SK-N-SH (cell line): ENCODE measurements around the gene ARHGAP10. TPM values are rescaled to one million over a fixed set of nuclear protein-coding genes. Genes with fewer than 3 reads are reported as not detected.

Experiments used
- CTCF ChIA-PET: fragments of 300-600, 350-600 bp; formaldehyde crosslinking; extraction: SDS; loops from one replicate; lab custom pipeline; 2021; lab: Yijun Ruan, JAX
- POLR2A ChIA-PET: fragments of 350-600 bp; sonication (Branson Sonifier 250); formaldehyde crosslinking; extraction: SDS; loops from one replicate; lab custom pipeline; 2020; ENCODE audit warnings: antibody characterized with exemption, inconsistent platforms; lab: Yijun Ruan, JAX
- DNase-seq: peaks from one replicate; pipeline ENCODE4 v3.0.0; 2012
- H2AFZ ChIP-seq: fragments of 200-600 bp; sonication (generic); 2 replicates; pipeline ENCODE4 v1.8.1; 2016; ENCODE audit warnings: antibody characterized with exemption, mild to moderate bottlenecking, low read depth
- H3F3A ChIP-seq: fragments of 200-600 bp; sonication (generic); replicated peaks from 2 replicates; pipeline ENCODE3; 2016; ENCODE audit warnings: antibody characterized with exemption, mild to moderate bottlenecking; ENCODE audit not compliant: insufficient read depth
- H3K27ac ChIP-seq, 2 experiments: fragments of 200-500 bp in 1 of 2; fragments of 200-600 bp in 1 of 2; sonication (Bioruptor generic) in 1 of 2; sonication (generic), shearing (Covaris generic) in 1 of 2; 2 replicates each; pipeline versions ENCODE4 v1.5.1 to v1.6.1; 2014 to 2016; ENCODE audit warnings: low read depth in 2 of 2, inconsistent platforms in 1 of 2, low read length in 1 of 2, mild to moderate bottlenecking in 1 of 2, mixed read lengths in 1 of 2
- H3K27me3 ChIP-seq: fragments of 200-600 bp; sonication (generic), shearing (Covaris generic); 2 replicates; pipeline ENCODE4 v1.6.1; 2016; ENCODE audit warnings: mixed run types; ENCODE audit not compliant: insufficient read depth
- H3K36me3 ChIP-seq, 2 experiments: fragments of 200-500 bp in 1 of 2; fragments of 200-600 bp in 1 of 2; sonication (Bioruptor generic) in 1 of 2; sonication (generic) in 1 of 2; replicated peaks in 1 of 2; 2 replicates each; pipeline versions ENCODE3 to v1.5.1; 2014 to 2016; ENCODE audit warnings: low read length in 1 of 2, mild to moderate bottlenecking in 1 of 2; ENCODE audit not compliant: insufficient read depth in 2 of 2, control insufficient read depth in 1 of 2
- H3K4me1 ChIP-seq, 2 experiments: fragments of 200-500 bp in 1 of 2; fragments of 200-600 bp in 1 of 2; sonication (Bioruptor generic) in 1 of 2; sonication (generic), shearing (Covaris generic) in 1 of 2; 2 replicates each; pipeline versions ENCODE4 v1.5.1 to v1.6.1; 2014 to 2016; ENCODE audit warnings: low read depth in 1 of 2, low read length in 1 of 2, mixed run types in 1 of 2; ENCODE audit not compliant: insufficient read depth in 2 of 2, control insufficient read depth in 1 of 2
- H3K4me2 ChIP-seq: fragments of 200-600 bp; sonication (generic), shearing (Covaris generic); 2 replicates; pipeline ENCODE4 v1.6.1; 2017; ENCODE audit warnings: mixed run types
- H3K4me3 ChIP-seq, 2 experiments: fragments of 200-500 bp in 1 of 2; fragments of 200-600 bp in 1 of 2; sonication (Bioruptor generic) in 1 of 2; sonication (generic), shearing (Covaris generic) in 1 of 2; 2 replicates each; pipeline versions ENCODE4 v1.5.1 to v1.8.1; 2014 to 2016; ENCODE audit warnings: low read depth in 2 of 2, inconsistent platforms in 1 of 2, low read length in 1 of 2, mild to moderate bottlenecking in 1 of 2, mixed read lengths in 1 of 2, moderate library complexity in 1 of 2
- H3K79me2 ChIP-seq: fragments of 200-600 bp; sonication (generic); 2 replicates; pipeline ENCODE4 v1.8.1; 2017; ENCODE audit warnings: mild to moderate bottlenecking; ENCODE audit not compliant: insufficient read depth
- H3K9ac ChIP-seq: fragments of 200-600 bp; sonication (generic); 2 replicates; pipeline ENCODE4 v1.6.1; 2017; ENCODE audit warnings: mixed run types
- H3K9me2 ChIP-seq: fragments of 200-600 bp; sonication (generic); 2 replicates; pipeline ENCODE4 v1.6.1; 2017; ENCODE audit warnings: mixed run types
- H3K9me3 ChIP-seq: fragments of 200-600 bp; sonication (generic); 2 replicates; pipeline ENCODE4 v1.6.1; 2017; ENCODE audit warnings: mixed run types, mild to moderate bottlenecking, moderate library complexity
- H4K20me1 ChIP-seq: fragments of 200-600 bp; sonication (generic); 2 replicates; pipeline ENCODE4 v1.6.1; 2017; ENCODE audit warnings: mild to moderate bottlenecking, mixed run types; ENCODE audit not compliant: insufficient read depth
- CHD2 ChIP-seq: fragments of 150-350 bp; IDR thresholded peaks from 2 replicates; pipeline ENCODE4 v1.6.1; 2018; ENCODE audit warnings: low read length; ENCODE audit not compliant: partially characterized antibody
- ELF1 ChIP-seq: IDR thresholded peaks from 2 replicates; pipeline ENCODE4 v1.4.0; 2012
- EP300 ChIP-seq, 2 experiments: IDR thresholded peaks; 2 replicates each; pipeline versions ENCODE4 v1.4.0 to v1.6.1; 2012; ENCODE audit warnings: borderline replicate concordance in 1 of 2, low read depth in 1 of 2, low read length in 1 of 2
- EZH2phosphoT487 ChIP-seq: fragments of 200-600 bp; sonication (generic); IDR thresholded peaks from 2 replicates; pipeline ENCODE4 v1.6.1; 2017; ENCODE audit warnings: low read depth, mixed run types, mild to moderate bottlenecking, antibody characterized with exemption, moderate library complexity, borderline replicate concordance
- FOSL2 ChIP-seq: IDR thresholded peaks from 2 replicates; pipeline ENCODE4 v1.4.0; 2012; ENCODE audit warnings: low read depth, mild to moderate bottlenecking, moderate library complexity, borderline replicate concordance
- FOXJ3 ChIP-seq: sonication (generic); formaldehyde crosslinking; IDR thresholded peaks from 2 replicates; pipeline ENCODE4 v1.5.1; 2020; ENCODE audit warnings: mild to moderate bottlenecking, missing genetic modification reagents
- FOXM1 ChIP-seq: IDR thresholded peaks from 2 replicates; pipeline ENCODE4 v1.4.0; 2012; ENCODE audit warnings: low read depth, mild to moderate bottlenecking
- GATA2 ChIP-seq: sonication (generic); formaldehyde crosslinking; IDR thresholded peaks from 2 replicates; pipeline ENCODE4 v1.5.0; 2020; ENCODE audit warnings: mild to moderate bottlenecking, missing genetic modification reagents
- IRF3 ChIP-seq: fragments of 150-350 bp; IDR thresholded peaks from 2 replicates; pipeline ENCODE4 v1.6.1; 2016; ENCODE audit warnings: mild to moderate bottlenecking, low read depth, low read length
- JUND ChIP-seq: IDR thresholded peaks from 2 replicates; pipeline ENCODE4 v1.4.0; 2012
- MXI1 ChIP-seq: IDR thresholded peaks from 2 replicates; pipeline ENCODE4 v1.6.1; 2012; ENCODE audit warnings: mild to moderate bottlenecking, low read depth, low read length, improper control_type of control experiment
- PBX3 ChIP-seq: IDR thresholded peaks from 2 replicates; pipeline ENCODE4; 2012
- POLR2AphosphoS5 ChIP-seq: IDR thresholded peaks from 2 replicates; pipeline ENCODE4 v1.6.1; 2012; ENCODE audit warnings: low read depth, low read length
- RCOR1 ChIP-seq: fragments of 150-350 bp; IDR thresholded peaks from 2 replicates; pipeline ENCODE4 v1.6.1; 2017; ENCODE audit warnings: antibody characterized with exemption, low read length
- REST ChIP-seq: IDR thresholded peaks from 2 replicates; pipeline ENCODE4 v1.6.1; 2012; ENCODE audit warnings: mild to moderate bottlenecking, low read depth, low read length, moderate library complexity
- RFX5 ChIP-seq: IDR thresholded peaks from 2 replicates; pipeline ENCODE4 v1.6.1; 2012; ENCODE audit warnings: mild to moderate bottlenecking, improper control_type of control experiment, low read length
- RXRA ChIP-seq: IDR thresholded peaks from 2 replicates; pipeline ENCODE4 v1.4.0; 2012; ENCODE audit warnings: low read depth, mild to moderate bottlenecking, borderline replicate concordance
- SIN3A ChIP-seq: IDR thresholded peaks from 2 replicates; pipeline ENCODE4 v1.6.1; 2012; ENCODE audit warnings: low read depth, mild to moderate bottlenecking, low read length, moderate library complexity, borderline replicate concordance
- TAF1 ChIP-seq: IDR thresholded peaks from 2 replicates; pipeline ENCODE4 v1.6.1; 2012; ENCODE audit warnings: low read depth, mild to moderate bottlenecking, low read length, moderate library complexity, borderline replicate concordance
- YY1 ChIP-seq: IDR thresholded peaks from 2 replicates; pipeline ENCODE4 v1.4.0; 2012; ENCODE audit warnings: low read depth, mild to moderate bottlenecking
- WGBS: methylation state at CpG from one replicate; pipeline ENCODE4 v1.1.6; 2017; ENCODE audit warnings: low lambda C conversion rate; 5-methylcytosine and 5-hydroxymethylcytosine counted together
- polyA plus RNA-seq, 3 experiments: library from polyadenylated mRNA; depleted of rRNA; stranded (reverse); fragments of >200 nt; gene quantifications; 2 replicates each; pipeline ENCODE4 v1.2.3, GENCODE V29; 2012

The ARHGAP10 gene
- polyA plus RNA-seq, 1 of the 3 experiments (the other 2 are of a cell fraction) = 15.1 TPM

- TF ChIP-seq PBX3 (no peak), JUND (no peak), RFX5 (no peak)
Observed at GRCh38 chr4:147833254-147833653, 101.4 kb downstream of the ARHGAP10 start (continued).

- 90% methylated on average over 2 of the region's 2 CpGs for WGBS
- CTCF ChIA-PET = interaction anchor here (1.0 to 1.7 kb wide), 3 partner anchors 29 to 33 kb away, joined by 3 to 10 read pairs (median 5); no protein-coding TSS in a partner anchor
- H3K4me3 ChIP-seq = no peak overlapping the region
- no peak for TF ChIP-seq POLR2AphosphoS5
- TF ChIP-seq FOXJ3 (CRISPR knock-in tag) = no peak
- TF ChIP-seq TAF1 = no peak
- TF ChIP-seq FOXM1 = no peak
- no peak for TF ChIP-seq REST
- no peak for TF ChIP-seq MXI1
- no peak for TF ChIP-seq EZH2phosphoT487
- no peak for TF ChIP-seq RXRA
- no peak for TF ChIP-seq IRF3
- TF ChIP-seq GATA2 (CRISPR knock-in tag) = no peak
- no peak for TF ChIP-seq JUND
- no peak for TF ChIP-seq YY1
- TF ChIP-seq EP300 (IDR thresholded peaks at IDR 0.05; ENCODE audit: borderline replicate concordance in 1 of 2, low read depth in 1 of 2, low read length in 1 of 2) = no peak
- TF ChIP-seq RFX5 = no peak
- no peak for TF ChIP-seq RCOR1
- no peak for TF ChIP-seq CHD2
- no peak for TF ChIP-seq FOSL2
- TF ChIP-seq ELF1 = no peak
- TF ChIP-seq SIN3A = no peak
- TF ChIP-seq PBX3 = no peak
- TF ChIP-seq, all 33 proteins: peak for 0
- no peaks in the 10 kb centered on the region for H4K20me1 ChIP-seq
- H3K4me2 ChIP-seq = no peak overlapping the region
- peaks cover 0 to 6% of the 10 kb centered on the region in 2 experiments for H3K36me3 ChIP-seq
- H3K9ac ChIP-seq = no peak overlapping the region
- H2AFZ ChIP-seq = no peak overlapping the region
- peak overlapping the region in 1 of 2 experiments; percentile 92; a peak in 1 of 4 replicates for H3K27ac ChIP-seq
- H3F3A ChIP-seq = peaks cover 42% of the 10 kb centered on the region
- DNase-seq = no peak
- H3K4me1 ChIP-seq = peaks cover 23 to 31% of the 10 kb centered on the region in 2 experiments
- no peaks in the 10 kb centered on the region for H3K9me3 ChIP-seq
- no peaks in the 10 kb centered on the region for H3K9me2 ChIP-seq
- H3K27me3 ChIP-seq = no peaks in the 10 kb centered on the region
- POLR2A ChIA-PET = no interaction called here
- H3K79me2 ChIP-seq = peaks cover 7% of the 10 kb centered on the region; the same call in 1 of the 2 replicates
Observed at GRCh38 chr4:147833741-147834140, 101.9 kb downstream of the ARHGAP10 start.
